Fibroblast of lung (primary cell): ENCODE results near the gene WIZ. TPM values are rescaled to one million over a fixed set of nuclear protein-coding genes. Genes with fewer than 3 reads are reported as not detected.

Source experiments
- DNase-seq, 2 donors: peaks; one replicate each; pipeline versions ENCODE4 v3.0.0 to v3.0.0-alpha.2; 2010; ENCODE audit warnings: low read depth in 2 of 2
- H2AFZ ChIP-seq: 2 replicates; pipeline ENCODE4 v1.5.1; 2012; ENCODE audit warnings: low read length, control low read depth, inconsistent platforms
- H3K27ac ChIP-seq: 2 replicates; pipeline ENCODE4 v1.5.1; 2011; ENCODE audit warnings: low read length, control low read depth; ENCODE audit not compliant: insufficient read depth
- H3K27me3 ChIP-seq: 2 replicates; pipeline ENCODE4 v1.5.1; 2011; ENCODE audit warnings: mild to moderate bottlenecking, low read length; ENCODE audit not compliant: control insufficient read depth, insufficient read depth
- H3K36me3 ChIP-seq: 2 replicates; pipeline ENCODE4 v1.5.1; 2011; ENCODE audit warnings: low read length; ENCODE audit not compliant: control insufficient read depth, insufficient read depth
- H3K4me1 ChIP-seq: 2 replicates; pipeline ENCODE4 v1.5.1; 2011; ENCODE audit warnings: low read length; ENCODE audit not compliant: control insufficient read depth, insufficient read depth; ENCODE audit errors: extremely low read depth
- H3K4me2 ChIP-seq: 2 replicates; pipeline ENCODE4 v1.5.1; 2011; ENCODE audit warnings: low read length, control low read depth; ENCODE audit not compliant: insufficient read depth; ENCODE audit errors: extremely low read depth
- H3K4me3 ChIP-seq, 4 experiments: fragments of 200-600 bp in 1 of 4; sonication (generic) in 1 of 4; replicated peaks in 1 of 4; 2 replicates each; pipeline ENCODE4 v1.5.1; 2011 to 2016; ENCODE audit warnings: low read length in 4 of 4, low read depth in 3 of 4, mild to moderate bottlenecking in 3 of 4, control low read depth in 2 of 4, inconsistent platforms in 1 of 4, mixed read lengths in 1 of 4; ENCODE audit not compliant: insufficient read depth in 1 of 4; ENCODE audit errors: control extremely low read depth in 1 of 4
- H3K79me2 ChIP-seq: 2 replicates; pipeline ENCODE4 v1.5.1; 2012; ENCODE audit warnings: mild to moderate bottlenecking, low read length, inconsistent platforms; ENCODE audit not compliant: control insufficient read depth, insufficient read depth
- H3K9ac ChIP-seq: 2 replicates; pipeline ENCODE4 v1.5.1; 2011; ENCODE audit warnings: mild to moderate bottlenecking, low read length, control low read depth; ENCODE audit not compliant: insufficient read depth
- H3K9me3 ChIP-seq: 2 replicates; pipeline ENCODE4 v1.5.1; 2012; ENCODE audit warnings: low read depth, low read length; ENCODE audit not compliant: control insufficient read depth, insufficient read depth
- H4K20me1 ChIP-seq: 2 replicates; pipeline ENCODE4 v1.5.1; 2011; ENCODE audit warnings: low read length; ENCODE audit not compliant: control insufficient read depth, insufficient read depth; ENCODE audit errors: extremely low read depth
- EZH2 ChIP-seq: IDR thresholded peaks from 2 replicates; pipeline ENCODE4 v1.5.1; 2012; ENCODE audit warnings: low read length, control low read depth, mild to moderate bottlenecking; ENCODE audit errors: missing control alignments
- polyA plus RNA-seq, 2 donors: library from polyadenylated mRNA; depleted of rRNA in 1 of 2; stranded (reverse) in 1 of 2; unstranded in 1 of 2; fragments of >200 nt; gene quantifications; 2 replicates each; pipeline ENCODE4 v1.2.1, GENCODE V29; 2011 to 2012; ENCODE audit warnings: missing spikeins in 1 of 2
- total RNA-seq: library from RNA; depleted of rRNA; stranded (reverse); fragments of >200 nt; gene quantifications from 2 replicates; pipeline ENCODE4 v1.2.1, GENCODE V29; 2014
- TF ChIP-seq, protein P1 (sequence below), 2 donors: IDR thresholded peaks in 1 of 2; conservative IDR thresholded peaks in 1 of 2; 1 replicate in 1 of 2; 2 replicates in 1 of 2; pipeline ENCODE4 v1.5.1; 2011 to 2012; ENCODE audit warnings: low read length in 2 of 2, control low read depth in 1 of 2, inconsistent platforms in 1 of 2, low read depth in 1 of 2, mild to moderate bottlenecking in 1 of 2

The WIZ gene
- total and polyA plus RNA-seq, 2 donors (not counting 1 experiment from before 2014, with no cell fraction given) = 7.5 to 9.7 TPM

DNA sequence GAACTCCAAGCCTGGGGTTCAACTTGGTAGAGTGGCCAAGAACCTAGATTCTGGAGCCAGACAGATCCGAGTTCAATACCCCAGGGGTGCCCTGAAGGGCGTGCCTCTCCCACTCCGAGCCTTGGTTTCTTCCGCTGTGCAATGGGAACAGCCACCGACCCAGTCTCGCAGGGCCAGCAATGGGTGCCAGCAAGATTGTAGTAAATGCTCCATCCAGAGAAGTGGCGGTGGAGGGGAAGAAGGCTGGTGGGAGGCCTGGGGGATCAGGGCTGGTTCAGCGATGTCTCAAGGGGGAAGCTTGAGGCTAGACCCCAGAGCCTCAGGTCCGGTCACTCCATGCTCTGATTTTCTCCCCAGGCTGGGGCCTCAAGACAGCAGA, 4.5 kb downstream of the WIZ start:
- no peak for DNase-seq
- no peaks in the 10 kb centered on the region for H4K20me1 ChIP-seq
- no peak overlapping the region for H3K9ac ChIP-seq
- H3K4me1 ChIP-seq = no peaks in the 10 kb centered on the region
- H2AFZ ChIP-seq = no peak overlapping the region
- H3K79me2 ChIP-seq = no peaks in the 10 kb centered on the region
- TF ChIP-seq EZH2 = no peak
- TF ChIP-seq, protein P1, sequence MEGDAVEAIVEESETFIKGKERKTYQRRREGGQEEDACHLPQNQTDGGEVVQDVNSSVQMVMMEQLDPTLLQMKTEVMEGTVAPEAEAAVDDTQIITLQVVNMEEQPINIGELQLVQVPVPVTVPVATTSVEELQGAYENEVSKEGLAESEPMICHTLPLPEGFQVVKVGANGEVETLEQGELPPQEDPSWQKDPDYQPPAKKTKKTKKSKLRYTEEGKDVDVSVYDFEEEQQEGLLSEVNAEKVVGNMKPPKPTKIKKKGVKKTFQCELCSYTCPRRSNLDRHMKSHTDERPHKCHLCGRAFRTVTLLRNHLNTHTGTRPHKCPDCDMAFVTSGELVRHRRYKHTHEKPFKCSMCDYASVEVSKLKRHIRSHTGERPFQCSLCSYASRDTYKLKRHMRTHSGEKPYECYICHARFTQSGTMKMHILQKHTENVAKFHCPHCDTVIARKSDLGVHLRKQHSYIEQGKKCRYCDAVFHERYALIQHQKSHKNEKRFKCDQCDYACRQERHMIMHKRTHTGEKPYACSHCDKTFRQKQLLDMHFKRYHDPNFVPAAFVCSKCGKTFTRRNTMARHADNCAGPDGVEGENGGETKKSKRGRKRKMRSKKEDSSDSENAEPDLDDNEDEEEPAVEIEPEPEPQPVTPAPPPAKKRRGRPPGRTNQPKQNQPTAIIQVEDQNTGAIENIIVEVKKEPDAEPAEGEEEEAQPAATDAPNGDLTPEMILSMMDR (conservative IDR thresholded peaks at IDR 0.05 in 1 of 2, IDR thresholded peaks at IDR 0.05 in 1 of 2; ENCODE audit: low read depth in 1 of 2, low read length in 2 of 2) = no peak
- H3K9me3 ChIP-seq = no peaks in the 10 kb centered on the region
- no peaks in the 10 kb centered on the region for H3K36me3 ChIP-seq
- H3K4me2 ChIP-seq = no peak overlapping the region
- H3K27me3 ChIP-seq = no peaks in the 10 kb centered on the region
- no peak overlapping the region for H3K4me3 ChIP-seq
- H3K27ac ChIP-seq = no peak overlapping the region

DNA sequence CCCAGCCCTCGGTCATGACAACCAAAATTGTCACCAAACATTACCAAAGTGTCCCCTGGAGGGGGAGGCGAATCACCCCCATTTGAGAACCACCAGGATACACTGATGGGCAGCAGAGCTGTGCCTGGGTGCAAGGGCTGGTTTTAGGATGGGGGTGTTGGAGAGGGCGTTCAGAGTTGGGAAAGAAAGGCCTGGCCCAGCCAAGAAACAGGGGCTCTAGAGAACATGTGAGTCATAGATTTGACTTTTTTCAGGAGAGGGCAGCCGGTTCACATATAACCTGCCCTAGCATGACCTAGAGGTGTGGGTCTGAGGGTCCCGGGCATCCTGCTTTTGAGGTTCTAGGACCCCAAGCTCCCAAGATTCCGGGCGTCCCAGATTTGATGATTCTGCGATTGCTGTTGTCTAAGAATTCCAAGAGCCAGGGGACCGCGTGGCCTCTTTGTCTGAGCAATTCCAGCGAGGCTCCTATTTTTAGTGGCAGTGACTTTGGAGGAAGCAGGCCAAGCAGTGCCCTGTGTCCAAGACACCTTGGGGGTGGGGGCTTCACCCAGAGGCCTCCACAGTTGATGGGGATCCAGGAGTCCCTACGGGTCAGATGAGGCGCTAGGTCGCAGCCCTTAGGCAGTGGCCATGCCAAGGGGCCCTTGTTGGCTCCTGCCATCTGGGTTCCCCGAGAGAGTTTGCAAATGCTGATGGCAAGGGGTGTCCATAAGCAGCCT, 5.1 kb downstream of the WIZ start:
- no peak overlapping the region for H3K4me3 ChIP-seq
- H3K27ac ChIP-seq = no peak overlapping the region
- no peak overlapping the region for H3K9ac ChIP-seq
- no peaks in the 10 kb centered on the region for H3K79me2 ChIP-seq
- no peak overlapping the region for H2AFZ ChIP-seq
- no peaks in the 10 kb centered on the region for H3K27me3 ChIP-seq
- H3K9me3 ChIP-seq = no peaks in the 10 kb centered on the region
- DNase-seq = no peak
- H3K4me1 ChIP-seq = no peaks in the 10 kb centered on the region
- H3K36me3 ChIP-seq = no peaks in the 10 kb centered on the region
- H3K4me2 ChIP-seq = no peak overlapping the region
- TF ChIP-seq EZH2 = no peak
- TF ChIP-seq, protein P1 (conservative IDR thresholded peaks at IDR 0.05 in 1 of 2, IDR thresholded peaks at IDR 0.05 in 1 of 2; ENCODE audit: low read depth in 1 of 2, low read length in 2 of 2) = no peak
- no peaks in the 10 kb centered on the region for H4K20me1 ChIP-seq

GRCh38 chr19:15443838-15444237, 5.9 kb downstream of the WIZ start:
- Histone ChIP-seq H3K4me1 (no peaks in the 10 kb centered on the region), H4K20me1 (no peaks in the 10 kb centered on the region), H3K36me3 (no peaks in the 10 kb centered on the region), H2AFZ (no peak overlapping the region), H3K79me2 (no peaks in the 10 kb centered on the region), H3K9me3 (no peaks in the 10 kb centered on the region), H3K27ac (no peak overlapping the region), H3K27me3 (no peaks in the 10 kb centered on the region), H3K9ac (no peak overlapping the region), H3K4me2 (no peak overlapping the region), H3K4me3 (no peak overlapping the region)
- no peak for DNase-seq
- no peak for TF ChIP-seq EZH2
- TF ChIP-seq, protein P1 (conservative IDR thresholded peaks at IDR 0.05 in 1 of 2, IDR thresholded peaks at IDR 0.05 in 1 of 2; ENCODE audit: low read depth in 1 of 2, low read length in 2 of 2) = no peak
